NCI-H2171 treated with DMSO at 0.1 percent for 48 hours (cell line): Measurements from ENCODE around the gene AQP1.

ENCODE experiments used
- DNase-seq: peaks from one replicate; lab custom pipeline; 2025; lab: John Stamatoyannopoulos, UW

Gene AQP1

GRCh38 chr7:30906515-30907240 is 5.0 kb upstream of the AQP1 start:
- no peak for DNase-seq

GRCh38 chr7:30907527-30908267 is 4.0 kb upstream of the AQP1 start:
- DNase-seq, result no peak

GRCh38 chr7:30908681-30909080 is 3.0 kb upstream of the AQP1 start:
- DNase-seq, result no peak

GRCh38 chr7:30909431-30909830 is 2.2 kb upstream of the AQP1 start:
- no peak for DNase-seq

GRCh38 chr7:30910411-30911073 is 1.1 kb upstream of the AQP1 start:
- DNase-seq, result no peak

- DNase-seq, result no peak
Measured at GRCh38 chr7:30911133-30911532, 520 bp upstream of the AQP1 start.

- DNase-seq, result no peak
Measured at GRCh38 chr7:30912021-30912730, 523 bp downstream of the AQP1 start.

GRCh38 chr7:30912731-30912985 is 1.0 kb downstream of the AQP1 start:
- DNase-seq, result no peak

GRCh38 chr7:30912986-30913811 is 1.5 kb downstream of the AQP1 start:
- DNase-seq, result no peak

- DNase-seq, result no peak
Measured at GRCh38 chr7:30913821-30914515, 2.3 kb downstream of the AQP1 start.

GRCh38 chr7:30914596-30914995 is 2.9 kb downstream of the AQP1 start:
- no peak for DNase-seq

GRCh38 chr7:30915005-30915601 is 3.5 kb downstream of the AQP1 start:
- no peak for DNase-seq

GRCh38 chr7:30915751-30916150 is 4.1 kb downstream of the AQP1 start:
- DNase-seq, result no peak

GRCh38 chr7:30916255-30916654 is 4.6 kb downstream of the AQP1 start:
- no peak for DNase-seq

- DNase-seq, result no peak
Measured at GRCh38 chr7:30916767-30917166, 5.1 kb downstream of the AQP1 start.

GRCh38 chr7:30917216-30917893 is 5.7 kb downstream of the AQP1 start:
- no peak for DNase-seq

- DNase-seq, result no peak
Measured at GRCh38 chr7:30918676-30919075, 7.0 kb downstream of the AQP1 start.

GRCh38 chr7:30920021-30920583 is 8.4 kb downstream of the AQP1 start:
- peak; percentile 15 for DNase-seq

- DNase-seq, result no peak
Measured at GRCh38 chr7:30920584-30921539, 9.2 kb downstream of the AQP1 start.
